ENCODE results near the gene SPOCK1.

The SPOCK1 gene

DNA sequence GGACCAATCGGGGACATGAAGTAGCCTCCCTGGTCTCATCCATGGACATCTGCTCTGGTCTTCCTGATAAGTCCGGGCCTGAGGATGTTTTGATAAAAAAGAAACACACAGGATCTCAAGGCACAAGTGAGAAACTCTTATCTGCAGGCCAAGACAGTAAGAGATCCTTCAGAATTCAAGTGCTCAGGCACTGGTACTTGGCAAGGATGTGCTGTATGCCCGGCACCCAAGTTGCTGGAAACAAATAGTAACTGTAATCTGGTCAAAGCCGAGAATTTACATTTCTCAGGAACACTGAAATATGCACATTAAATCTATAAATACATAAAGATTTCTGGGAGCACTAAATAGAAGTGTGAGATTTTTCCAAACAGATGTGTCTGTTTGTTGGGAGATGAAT, 165.7 kb downstream of the SPOCK1 start:
- no peak overlapping the region for H3K4me3 ChIP-seq (ENCODE audit: low read depth, low read length)
- TF ChIP-seq CTCF (IDR thresholded peaks at IDR 0.05; ENCODE audit: borderline replicate concordance, insufficient read depth, low read depth, low read length), result no peak

DNA sequence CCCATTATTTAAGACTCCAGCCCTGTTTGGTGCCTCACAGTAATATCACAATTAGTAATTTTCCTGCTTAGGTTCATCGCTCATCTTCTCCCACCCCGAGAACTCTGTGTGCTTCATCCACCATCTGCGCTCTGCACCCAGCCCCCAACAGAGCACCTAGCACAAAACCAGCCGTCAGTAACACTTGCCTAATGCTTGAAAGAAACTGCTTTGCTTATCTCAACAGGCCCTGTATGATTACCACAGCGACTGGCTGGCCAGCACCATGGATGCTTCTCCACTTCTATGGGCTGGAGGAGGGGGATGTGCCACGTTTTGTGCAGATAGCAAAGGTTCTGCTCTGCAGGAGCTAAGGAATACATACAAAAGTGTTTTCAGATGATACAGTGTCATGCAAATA, 166.8 kb downstream of the SPOCK1 start:
- no peak overlapping the region for H3K4me3 ChIP-seq (ENCODE audit: low read depth, low read length)
- no peak for TF ChIP-seq CTCF (IDR thresholded peaks at IDR 0.05; ENCODE audit: borderline replicate concordance, insufficient read depth, low read depth, low read length)

DNA sequence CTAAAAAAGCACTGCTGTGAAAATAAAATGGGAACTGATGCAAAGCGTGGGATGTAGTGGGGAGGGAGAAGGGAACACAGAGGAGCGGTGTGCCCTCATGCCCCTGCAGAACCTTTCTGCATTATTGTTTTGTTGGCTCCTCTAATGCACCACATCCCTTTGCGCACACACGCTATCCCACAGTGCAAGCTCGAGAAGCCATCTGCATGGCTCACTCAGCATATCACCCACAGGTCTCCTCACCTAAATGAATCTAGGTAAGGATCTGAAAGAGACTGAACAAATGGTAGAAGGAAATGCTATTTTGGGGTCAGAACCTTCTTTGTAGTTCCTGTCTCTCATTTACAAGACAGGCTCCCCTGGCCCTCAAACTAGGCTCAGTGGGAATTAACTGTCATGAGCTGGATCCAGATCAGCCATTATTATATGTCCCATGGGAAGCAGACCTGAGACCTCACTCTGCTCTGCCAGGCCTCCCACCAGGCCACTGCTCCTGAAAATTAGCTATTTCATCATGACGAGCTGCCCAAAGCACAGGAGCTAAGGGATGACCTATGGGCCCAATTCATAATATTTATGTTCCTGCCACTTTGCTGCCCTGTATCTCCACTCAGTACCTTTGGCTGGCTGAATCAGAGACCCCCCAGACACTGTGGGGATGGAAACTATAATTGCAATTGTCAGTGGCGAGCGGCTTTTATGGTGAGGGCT, 169.4 kb downstream of the SPOCK1 start:
- no peak for TF ChIP-seq CTCF (IDR thresholded peaks at IDR 0.05; ENCODE audit: borderline replicate concordance, insufficient read depth, low read depth, low read length)
- no peak overlapping the region for H3K4me3 ChIP-seq (ENCODE audit: low read depth, low read length)

GRCh38 chr5:137328991-137329390, 170.1 kb downstream of the SPOCK1 start:
- no peak for TF ChIP-seq CTCF (IDR thresholded peaks at IDR 0.05; ENCODE audit: borderline replicate concordance, insufficient read depth, low read depth, low read length)
- no peak overlapping the region for H3K4me3 ChIP-seq (ENCODE audit: low read depth, low read length)

DNA sequence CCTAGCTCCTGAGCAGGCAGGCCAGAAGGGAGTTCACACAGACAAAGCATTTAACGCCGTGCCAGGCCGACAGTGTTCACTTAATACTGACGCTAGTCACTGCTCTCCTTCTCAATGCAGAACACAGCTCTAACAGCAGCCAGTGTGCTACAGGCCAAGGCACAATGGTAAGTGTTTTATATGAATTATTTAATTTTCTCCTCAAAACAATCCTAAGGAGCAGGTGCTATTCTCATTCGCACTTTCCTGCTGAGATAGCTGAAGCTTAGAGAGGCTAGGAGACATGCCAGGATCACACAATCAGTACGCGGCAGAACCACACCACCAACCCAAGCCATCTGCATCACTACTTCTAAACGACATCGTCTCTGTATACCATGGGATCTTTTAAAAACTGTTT, 170.7 kb downstream of the SPOCK1 start:
- no peak for TF ChIP-seq CTCF (IDR thresholded peaks at IDR 0.05; ENCODE audit: borderline replicate concordance, insufficient read depth, low read depth, low read length)
- H3K4me3 ChIP-seq (ENCODE audit: low read depth, low read length), result no peak overlapping the region

- no peak overlapping the region for H3K4me3 ChIP-seq (ENCODE audit: low read depth, low read length)
- TF ChIP-seq CTCF (IDR thresholded peaks at IDR 0.05; ENCODE audit: borderline replicate concordance, insufficient read depth, low read depth, low read length), result no peak
Measured at GRCh38 chr5:137325721-137326120, 173.4 kb downstream of the SPOCK1 start.

Measured in GM12875 (cell line).